GM19397 (cell line): ENCODE data around the gene NRG3.

Experiments used
- ATAC-seq: cut with Tn5 transposase; IDR thresholded peaks from one replicate; pipeline ENCODE4 v1.9.1; 2021; ENCODE audit warnings: mild to moderate bottlenecking, moderate library complexity; ENCODE audit not compliant: unreplicated experiment

NRG3 gene

DNA sequence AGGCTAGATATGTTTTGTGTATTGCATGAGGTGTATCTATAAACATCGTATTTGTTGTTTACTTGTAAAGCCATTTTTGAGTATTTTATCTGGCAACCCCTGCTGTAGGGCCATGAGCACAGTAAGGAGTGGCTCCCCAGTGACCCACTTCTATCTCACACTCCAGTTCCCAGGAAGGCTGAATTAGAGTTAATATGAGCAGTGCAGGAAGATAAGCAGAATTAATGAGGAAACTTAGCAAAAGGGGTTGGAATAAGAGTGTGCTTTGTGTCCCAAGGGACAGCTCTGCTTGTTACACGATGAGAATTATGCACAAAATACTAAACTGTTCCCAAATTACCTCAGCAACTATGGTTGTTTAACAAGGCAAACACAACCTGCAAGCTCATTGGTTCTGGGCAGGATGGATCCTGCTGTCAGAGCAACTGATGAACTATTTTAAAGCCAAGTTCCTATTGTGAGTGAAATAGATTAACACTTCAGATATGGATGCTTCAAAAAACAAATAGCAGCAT lies 1005.8 kb downstream of the NRG3 start:
- ATAC-seq: no peak

DNA sequence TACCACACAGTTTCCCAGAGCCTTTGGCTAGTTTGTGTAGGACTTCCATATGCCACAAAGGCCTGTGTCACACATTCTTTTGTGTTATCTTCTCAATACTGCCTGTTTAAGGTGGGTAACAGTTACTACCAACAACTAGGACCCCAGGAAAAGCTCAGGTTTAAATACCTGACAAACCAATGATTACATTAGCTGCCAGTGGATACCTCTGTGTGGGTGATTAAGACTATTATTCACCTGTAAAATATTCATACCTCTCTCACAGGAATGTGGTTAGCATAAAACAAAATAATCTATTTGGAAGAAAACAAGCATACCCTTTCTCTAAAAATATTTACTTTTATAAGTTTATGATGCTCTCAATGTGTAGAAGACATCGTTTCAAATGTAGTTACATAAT lies 1007.7 kb downstream of the NRG3 start:
- ATAC-seq: no peak

DNA sequence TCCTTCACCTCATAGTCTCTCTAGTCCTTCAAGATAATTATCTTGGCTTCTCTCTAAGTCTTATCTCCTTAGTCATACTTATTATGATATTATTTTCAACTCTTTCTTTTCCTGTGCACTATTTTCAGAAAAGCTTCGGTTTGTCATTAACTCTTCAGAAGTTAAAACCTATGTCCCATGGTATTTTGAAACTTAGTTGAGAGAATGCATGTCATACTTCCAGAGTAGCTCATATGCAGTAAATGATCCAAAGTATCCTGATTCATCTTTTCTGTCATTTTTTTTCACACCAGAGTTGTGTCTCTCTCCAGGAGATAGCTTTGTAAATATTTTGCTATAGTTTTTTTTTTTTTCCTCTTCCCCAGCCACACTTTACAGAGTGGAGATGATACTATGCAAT lies 1008.6 kb downstream of the NRG3 start:
- ATAC-seq: no peak

DNA sequence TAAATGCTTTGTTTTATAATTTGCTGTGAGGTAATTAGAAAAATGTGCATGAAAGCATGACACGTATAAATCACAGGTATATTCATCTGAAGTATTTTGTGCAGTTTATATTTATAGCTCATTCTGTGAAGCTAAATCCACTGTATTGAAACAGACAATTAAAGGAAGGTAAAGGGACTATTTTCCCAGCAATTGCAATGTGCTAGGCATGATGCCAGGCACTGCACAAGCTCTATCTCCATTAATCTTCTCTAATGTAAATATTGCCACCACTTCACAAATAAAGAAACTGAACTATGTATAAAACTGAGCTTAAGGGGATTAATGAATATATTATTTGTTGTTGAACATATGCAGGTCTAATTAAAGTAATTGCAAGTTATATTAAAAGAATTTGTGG lies 1012.5 kb downstream of the NRG3 start:
- no peak for ATAC-seq

GRCh38 chr10:82888809-82889455 lies 1013.9 kb downstream of the NRG3 start:
- no peak for ATAC-seq

DNA sequence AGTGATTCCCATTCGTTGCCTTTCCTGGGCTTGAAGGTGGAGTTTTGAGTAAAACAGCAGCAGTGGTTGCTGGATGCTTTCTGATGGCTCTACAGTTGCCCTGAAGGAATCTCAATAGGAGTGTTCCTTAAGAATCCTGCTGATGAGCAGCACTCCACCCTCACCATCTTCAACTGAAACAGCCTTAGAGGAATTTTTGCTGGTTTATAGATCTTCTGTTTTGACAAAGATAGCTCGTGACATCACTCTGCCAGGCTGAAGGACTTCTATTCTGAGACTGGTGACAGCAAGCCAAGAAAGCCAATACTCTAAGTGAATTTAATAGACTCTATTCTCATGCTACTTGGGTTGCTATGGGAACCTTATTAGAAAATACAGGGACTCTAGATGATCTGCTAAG lies 1014.7 kb downstream of the NRG3 start:
- ATAC-seq: no peak

GRCh38 chr10:82890573-82890972 lies 1015.6 kb downstream of the NRG3 start:
- no peak for ATAC-seq

GRCh38 chr10:82908096-82908495 lies 1033.1 kb downstream of the NRG3 start:
- ATAC-seq: no peak

GRCh38 chr10:82908751-82909150 lies 1033.8 kb downstream of the NRG3 start:
- no peak for ATAC-seq

DNA sequence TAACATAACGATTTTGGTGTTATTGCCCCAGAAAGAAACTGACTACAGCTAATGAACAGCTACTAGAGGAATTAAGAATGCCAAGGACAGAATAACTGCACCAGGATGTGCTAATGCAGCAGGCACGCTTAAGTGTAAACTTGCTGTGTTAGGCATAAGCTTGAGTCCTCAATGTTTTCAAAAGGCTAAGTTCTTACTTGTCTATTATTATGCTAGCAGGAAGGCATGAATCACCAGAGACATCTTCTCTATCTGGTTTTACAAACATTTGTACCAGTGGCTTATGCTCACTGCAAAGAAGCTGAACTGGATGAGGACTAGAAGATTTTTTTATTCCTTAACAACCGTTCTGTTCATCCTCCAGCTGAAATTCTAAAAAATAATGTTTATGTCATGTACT lies 1035.3 kb downstream of the NRG3 start:
- no peak for ATAC-seq

DNA sequence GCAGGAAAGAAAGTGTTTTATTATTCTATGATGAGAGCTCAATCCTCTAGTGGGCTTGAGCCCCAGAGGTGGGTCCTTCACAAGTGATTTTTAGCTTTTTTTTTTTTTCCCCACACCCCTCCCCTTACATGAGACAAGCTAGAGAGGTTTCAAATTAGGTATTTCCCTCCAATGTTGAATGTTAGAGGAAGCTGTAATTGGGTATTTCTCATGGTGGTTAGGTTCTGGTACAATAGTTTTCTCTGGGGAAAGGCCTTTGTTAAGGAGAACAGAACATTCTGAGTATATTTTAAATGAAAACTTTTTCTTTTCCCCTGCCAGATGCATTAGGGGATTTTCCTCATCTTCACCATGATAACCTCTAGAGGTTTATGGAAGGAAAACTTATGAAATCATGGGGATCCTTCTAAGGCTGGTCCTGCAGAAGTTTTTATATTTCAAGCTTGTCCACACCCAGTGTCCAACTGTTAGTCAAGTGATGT lies 1039.7 kb downstream of the NRG3 start:
- no peak for ATAC-seq

DNA sequence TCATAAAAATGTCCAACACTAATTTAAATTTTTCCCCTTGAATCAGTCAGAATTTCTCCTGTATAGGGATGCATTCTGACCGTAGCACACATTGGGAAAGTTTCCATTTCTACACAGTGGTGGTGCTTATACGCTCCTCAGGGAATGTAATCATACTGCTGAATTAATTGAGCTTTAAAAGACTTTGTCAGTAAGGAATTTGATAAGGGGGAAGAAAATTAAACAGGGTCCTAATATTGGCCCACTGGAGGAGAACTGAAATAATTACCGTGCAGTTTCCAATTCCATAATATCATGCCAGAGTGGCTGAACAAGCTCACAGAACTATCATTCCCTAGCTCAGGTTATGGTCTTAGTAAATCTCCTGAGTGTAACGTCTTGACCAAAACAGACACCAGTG lies 1041.9 kb downstream of the NRG3 start:
- ATAC-seq: no peak

GRCh38 chr10:82918022-82918421 lies 1043.0 kb downstream of the NRG3 start:
- no peak for ATAC-seq

GRCh38 chr10:82922046-82922445 lies 1047.1 kb downstream of the NRG3 start:
- ATAC-seq: no peak

GRCh38 chr10:82922755-82923154 lies 1047.8 kb downstream of the NRG3 start:
- no peak for ATAC-seq

DNA sequence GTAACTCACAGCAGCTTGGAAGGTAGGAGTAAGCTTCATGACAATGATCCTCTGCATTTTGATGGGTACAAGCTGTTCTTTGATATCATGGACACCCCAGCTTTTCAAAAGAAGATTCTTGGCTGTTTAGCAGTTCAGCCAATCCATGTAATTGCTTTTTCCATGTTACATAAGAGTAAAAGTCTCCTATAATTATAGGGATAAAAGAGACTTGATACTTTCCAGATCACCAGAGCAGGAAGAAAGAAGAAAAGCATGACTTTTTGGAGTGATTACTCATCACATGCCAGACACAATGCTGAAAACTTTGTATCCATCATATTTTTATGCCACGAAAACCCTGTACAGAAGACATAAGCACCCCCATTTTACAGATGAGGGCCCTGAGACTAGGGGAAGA lies 1049.7 kb downstream of the NRG3 start:
- no peak for ATAC-seq

DNA sequence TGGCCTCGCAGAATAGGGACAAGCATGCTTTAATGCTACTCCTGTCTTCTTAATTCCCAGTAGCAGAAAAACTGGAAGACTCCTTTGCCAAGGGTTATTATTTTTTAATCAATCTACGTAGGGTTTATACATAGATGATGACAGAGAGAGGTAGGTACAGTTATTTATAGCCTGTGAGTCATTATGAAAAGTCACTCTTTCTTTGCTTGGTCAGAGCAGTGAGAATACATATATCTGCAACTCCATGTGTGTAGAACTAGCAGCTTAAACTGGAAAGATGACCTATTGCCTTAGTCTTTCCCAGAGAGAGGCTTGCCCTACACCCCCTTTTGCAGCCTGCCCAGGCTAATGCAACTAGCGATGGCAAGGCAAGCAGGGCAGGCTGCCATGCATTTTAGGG lies 1050.6 kb downstream of the NRG3 start:
- no peak for ATAC-seq

GRCh38 chr10:82932451-82932850 lies 1057.5 kb downstream of the NRG3 start:
- no peak for ATAC-seq

DNA sequence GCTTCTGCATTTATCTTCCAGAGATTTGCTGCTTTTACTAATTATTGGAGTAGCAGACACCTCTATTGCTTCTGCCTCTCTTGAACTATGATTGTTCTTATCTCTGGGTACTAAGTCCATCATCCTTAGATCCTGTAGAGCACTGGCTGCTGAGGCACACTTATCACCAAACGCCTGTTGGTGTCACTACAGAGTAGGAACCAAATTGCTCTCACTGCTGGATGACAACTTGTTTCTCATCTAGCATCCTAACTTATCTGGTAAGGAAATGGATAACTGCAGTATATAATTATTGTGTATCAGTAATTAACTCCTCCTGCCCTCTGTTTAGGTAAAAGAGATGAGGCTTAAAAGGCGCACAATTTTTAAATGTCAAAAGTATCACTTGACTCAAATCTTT lies 1059.4 kb downstream of the NRG3 start:
- no peak for ATAC-seq

- no peak for ATAC-seq
Measured at GRCh38 chr10:82934947-82935346, 1060.0 kb downstream of the NRG3 start.

DNA sequence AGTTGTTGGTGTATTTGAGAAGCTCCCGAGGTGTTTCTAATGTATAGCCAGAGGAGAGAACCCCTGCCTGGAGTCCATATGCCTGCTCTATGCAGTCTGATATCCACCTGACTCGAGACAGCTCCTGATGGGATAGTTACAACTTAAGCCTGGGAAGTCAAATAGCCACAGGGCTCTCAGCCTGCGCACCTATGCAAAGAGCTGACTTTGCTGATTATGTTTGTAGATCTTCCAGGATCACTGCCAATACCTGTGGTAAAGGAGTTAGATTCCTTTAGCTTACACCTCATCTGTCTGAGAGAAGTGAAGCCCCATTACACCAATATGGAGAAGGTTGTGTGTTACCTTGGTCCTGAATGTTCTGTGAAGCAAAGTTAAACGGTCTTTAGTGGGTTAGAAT lies 1063.3 kb downstream of the NRG3 start:
- ATAC-seq: no peak

DNA sequence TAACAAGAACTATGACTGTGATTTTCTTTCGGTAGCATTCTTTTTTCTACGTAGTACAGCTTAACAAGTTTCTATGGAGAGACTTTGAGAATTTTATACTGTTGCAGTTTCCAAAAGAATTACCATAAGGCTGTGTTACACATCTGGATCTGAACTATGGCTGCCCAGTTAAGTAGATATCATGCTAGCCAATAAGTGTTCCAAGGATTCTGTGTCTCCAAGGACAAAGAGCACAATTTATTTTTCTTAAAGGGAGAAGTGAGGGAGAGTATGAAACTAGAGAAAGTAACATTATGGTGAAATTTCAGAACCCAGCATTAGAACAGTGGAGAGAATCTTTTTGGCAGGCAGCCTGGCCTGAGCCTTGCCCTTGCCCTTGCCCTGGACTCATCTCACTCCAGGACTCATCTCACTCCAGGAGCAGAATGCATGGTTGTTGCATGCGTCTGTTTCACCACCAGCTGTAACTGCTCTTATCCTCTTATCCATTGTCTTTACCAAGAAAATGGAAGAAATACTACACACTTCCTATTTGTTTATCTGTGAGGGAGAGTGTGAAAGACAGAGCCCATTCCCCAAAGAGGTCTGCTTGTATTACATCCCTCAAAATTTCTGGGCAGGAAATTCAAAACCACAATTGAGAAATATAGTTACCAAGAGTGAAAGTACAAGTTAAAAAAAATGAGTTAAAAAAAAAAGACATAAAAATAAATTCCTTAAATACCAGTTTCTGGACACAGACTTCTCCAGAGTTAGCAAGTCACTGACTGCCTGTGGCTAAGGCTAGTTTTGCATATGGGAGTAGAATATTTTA lies 1067.5 kb downstream of the NRG3 start:
- ATAC-seq: no peak
